HG02884 (cell line): ENCODE measurements around the gene MBD3L4.
"Not testable (repeated sequence)": the region's sequence is repeated elsewhere in the genome, so short reads cannot be mapped to it uniquely, and the experiment has no call there.

Experiments used
- ATAC-seq: cut with Tn5 transposase; IDR thresholded peaks from one replicate; pipeline ENCODE4 v1.9.1; 2021; ENCODE audit warnings: mild to moderate bottlenecking, moderate library complexity; ENCODE audit not compliant: unreplicated experiment

MBD3L4 gene

GRCh38 chr19:7040079-7040478 lies at the start of gene MBD3L4:
MBD3L4 (minus strand) TSS chr19:7040179; CDS start chr19:7040144, 35 bp downstream.
- not testable (repeated sequence) for ATAC-seq

- ATAC-seq: no peak
Measured at GRCh38 chr19:7088999-7089398, 49.0 kb upstream of the MBD3L4 start.

- ATAC-seq: no peak
Measured at GRCh38 chr19:7083076-7083956, 43.3 kb upstream of the MBD3L4 start.

- ATAC-seq: no peak
Measured at GRCh38 chr19:7078008-7078407, 38.0 kb upstream of the MBD3L4 start.

- no peak for ATAC-seq
Measured at GRCh38 chr19:7076151-7076550, 36.2 kb upstream of the MBD3L4 start.

GRCh38 chr19:7074705-7075282 lies 34.8 kb upstream of the MBD3L4 start:
- no peak for ATAC-seq

- no peak for ATAC-seq
Measured at GRCh38 chr19:7072541-7072940, 32.6 kb upstream of the MBD3L4 start.

- no peak for ATAC-seq
Measured at GRCh38 chr19:7069904-7070226, 29.9 kb upstream of the MBD3L4 start.

- ATAC-seq: peak; percentile 84
Measured at GRCh38 chr19:7069042-7069903, 29.3 kb upstream of the MBD3L4 start, which contains the start of gene ZNF557. ZNF557 (plus strand) TSS chr19:7069703; CDS start chr19:7075075, 5,372 bp downstream.

GRCh38 chr19:7068599-7068998 lies 28.6 kb upstream of the MBD3L4 start:
- no peak for ATAC-seq

GRCh38 chr19:7067716-7068115 lies 27.7 kb upstream of the MBD3L4 start:
- no peak for ATAC-seq

GRCh38 chr19:7067122-7067521 lies 27.1 kb upstream of the MBD3L4 start:
- not testable (repeated sequence) for ATAC-seq

- no peak for ATAC-seq
Measured at GRCh38 chr19:7063764-7064418, 23.9 kb upstream of the MBD3L4 start.

GRCh38 chr19:7063339-7063738 lies 23.4 kb upstream of the MBD3L4 start:
- no peak for ATAC-seq

GRCh38 chr19:7059977-7060376 lies 20.0 kb upstream of the MBD3L4 start:
- not testable (repeated sequence) for ATAC-seq

GRCh38 chr19:7058576-7058975 lies 18.6 kb upstream of the MBD3L4 start, which contains the start of gene MBD3L3:
MBD3L3 (minus strand) TSS chr19:7058676; CDS start chr19:7058605, 71 bp downstream.
- not testable (repeated sequence) for ATAC-seq

GRCh38 chr19:7056371-7056770 lies 16.4 kb upstream of the MBD3L4 start:
- not testable (repeated sequence) for ATAC-seq

GRCh38 chr19:7055679-7056078 lies 15.7 kb upstream of the MBD3L4 start:
- not testable (repeated sequence) for ATAC-seq

GRCh38 chr19:7054635-7055368 lies 14.8 kb upstream of the MBD3L4 start:
- not testable (repeated sequence) for ATAC-seq

- ATAC-seq: not testable (repeated sequence)
Measured at GRCh38 chr19:7052896-7053295, 12.9 kb upstream of the MBD3L4 start.
